ENCODE results near the gene MAGEB17.

DNA sequence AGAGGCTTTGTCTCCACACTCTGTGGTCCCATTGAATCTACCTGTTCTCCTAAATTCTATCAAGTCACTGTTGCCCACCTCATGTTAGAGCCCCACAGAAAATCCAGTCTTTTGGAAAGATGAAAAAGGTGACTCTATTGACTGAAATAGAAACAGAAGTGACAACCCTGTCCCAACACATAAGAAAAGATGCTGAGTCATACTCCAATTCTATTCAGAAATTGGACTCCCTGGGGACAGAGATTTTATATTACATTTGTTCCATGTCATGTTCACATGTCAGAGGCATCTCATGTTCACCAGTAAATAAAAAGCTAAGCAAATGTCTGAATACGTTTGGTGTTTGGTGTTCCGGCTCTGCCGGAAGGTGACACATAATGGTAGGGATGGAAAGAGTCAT is 46.9 kb upstream of the MAGEB17 start:
- TF ChIP-seq, protein P1, sequence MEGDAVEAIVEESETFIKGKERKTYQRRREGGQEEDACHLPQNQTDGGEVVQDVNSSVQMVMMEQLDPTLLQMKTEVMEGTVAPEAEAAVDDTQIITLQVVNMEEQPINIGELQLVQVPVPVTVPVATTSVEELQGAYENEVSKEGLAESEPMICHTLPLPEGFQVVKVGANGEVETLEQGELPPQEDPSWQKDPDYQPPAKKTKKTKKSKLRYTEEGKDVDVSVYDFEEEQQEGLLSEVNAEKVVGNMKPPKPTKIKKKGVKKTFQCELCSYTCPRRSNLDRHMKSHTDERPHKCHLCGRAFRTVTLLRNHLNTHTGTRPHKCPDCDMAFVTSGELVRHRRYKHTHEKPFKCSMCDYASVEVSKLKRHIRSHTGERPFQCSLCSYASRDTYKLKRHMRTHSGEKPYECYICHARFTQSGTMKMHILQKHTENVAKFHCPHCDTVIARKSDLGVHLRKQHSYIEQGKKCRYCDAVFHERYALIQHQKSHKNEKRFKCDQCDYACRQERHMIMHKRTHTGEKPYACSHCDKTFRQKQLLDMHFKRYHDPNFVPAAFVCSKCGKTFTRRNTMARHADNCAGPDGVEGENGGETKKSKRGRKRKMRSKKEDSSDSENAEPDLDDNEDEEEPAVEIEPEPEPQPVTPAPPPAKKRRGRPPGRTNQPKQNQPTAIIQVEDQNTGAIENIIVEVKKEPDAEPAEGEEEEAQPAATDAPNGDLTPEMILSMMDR (IDR thresholded peaks at IDR 0.05): no peak
- no peak for TF ChIP-seq POLR2A (IDR thresholded peaks at IDR 0.05)

Data from testis (tissue), 2 donors.